GM18520 (cell line): ENCODE measurements around the gene CDK17.
"Not testable (repeated sequence)": the region's sequence is repeated elsewhere in the genome, so short reads cannot be mapped to it uniquely, and the experiment has no call there.

Source experiments
- ATAC-seq: cut with Tn5 transposase; IDR thresholded peaks from one replicate; pipeline ENCODE4 v1.9.1; 2021; ENCODE audit not compliant: unreplicated experiment

Gene CDK17

GRCh38 chr12:96359328-96359727, 40.9 kb downstream of the CDK17 start:
- no peak for ATAC-seq

GRCh38 chr12:96356831-96357230, 43.4 kb downstream of the CDK17 start:
- no peak for ATAC-seq

DNA sequence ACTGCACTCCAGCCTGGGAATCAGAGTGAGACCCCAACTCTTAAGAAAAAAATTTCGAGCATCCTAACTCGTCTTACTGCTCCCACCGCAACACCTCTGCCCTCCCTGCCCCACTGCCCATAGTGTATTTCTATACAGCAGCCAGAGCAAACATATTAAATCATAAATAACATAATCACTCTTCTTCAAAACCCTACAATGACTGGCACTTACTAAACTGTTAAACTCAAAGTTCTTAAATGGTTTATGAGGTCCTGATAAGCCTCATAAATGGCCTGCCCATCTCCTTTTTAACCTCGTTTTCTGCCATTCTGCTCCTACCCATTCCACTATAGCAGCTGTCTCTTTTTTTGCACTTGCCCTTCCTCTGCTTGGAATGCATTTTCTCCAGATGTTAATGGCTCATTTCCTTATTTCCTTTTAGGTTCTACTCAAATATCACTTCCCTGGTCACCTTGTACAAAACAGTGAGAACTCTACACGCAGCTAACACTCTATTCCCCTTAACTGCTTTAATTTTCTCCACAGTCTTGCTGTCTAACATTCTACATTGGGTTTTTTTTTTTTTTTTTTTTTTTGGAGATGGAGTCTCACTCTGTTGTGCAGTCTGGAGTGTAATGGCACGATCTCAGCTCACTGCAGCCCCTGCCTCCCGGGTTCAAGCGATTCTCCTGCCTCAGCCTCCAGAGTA, 45.2 kb downstream of the CDK17 start:
- ATAC-seq = no peak

GRCh38 chr12:96354326-96354725, 45.9 kb downstream of the CDK17 start:
- no peak for ATAC-seq

DNA sequence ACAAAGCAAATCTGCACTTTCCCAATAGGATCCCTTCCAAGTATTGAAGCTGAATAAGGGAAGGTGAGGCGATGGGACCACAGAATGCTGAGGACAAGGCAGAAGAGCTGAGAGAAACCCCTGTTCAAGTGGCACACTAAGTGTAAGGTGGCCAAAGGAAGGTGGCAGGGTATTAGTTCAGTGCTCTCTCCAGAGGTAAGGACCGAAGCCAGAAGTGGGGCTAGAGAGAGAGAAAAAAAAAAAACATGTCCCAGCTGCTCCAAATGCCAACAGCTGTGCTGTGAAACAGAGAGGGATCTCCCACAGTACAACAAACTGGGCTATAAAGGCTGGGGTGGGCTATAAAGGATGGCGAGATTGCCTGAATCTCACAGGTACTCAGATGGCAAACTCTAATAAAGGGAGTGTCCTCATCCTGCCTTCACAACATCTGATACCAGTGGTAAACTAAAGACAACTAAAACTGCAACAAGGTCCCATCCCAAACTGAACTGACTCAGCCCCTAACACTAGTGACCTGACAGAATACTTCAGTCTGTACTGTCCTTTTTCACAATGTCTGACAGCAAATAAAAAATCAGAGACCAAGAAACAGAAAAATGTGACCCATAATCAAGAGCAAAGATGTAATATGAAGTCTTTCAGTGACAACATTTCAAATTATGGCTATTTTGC, 47.9 kb downstream of the CDK17 start:
- ATAC-seq = no peak

GRCh38 chr12:96350982-96351381, 49.3 kb downstream of the CDK17 start:
- peak; percentile 54 for ATAC-seq

DNA sequence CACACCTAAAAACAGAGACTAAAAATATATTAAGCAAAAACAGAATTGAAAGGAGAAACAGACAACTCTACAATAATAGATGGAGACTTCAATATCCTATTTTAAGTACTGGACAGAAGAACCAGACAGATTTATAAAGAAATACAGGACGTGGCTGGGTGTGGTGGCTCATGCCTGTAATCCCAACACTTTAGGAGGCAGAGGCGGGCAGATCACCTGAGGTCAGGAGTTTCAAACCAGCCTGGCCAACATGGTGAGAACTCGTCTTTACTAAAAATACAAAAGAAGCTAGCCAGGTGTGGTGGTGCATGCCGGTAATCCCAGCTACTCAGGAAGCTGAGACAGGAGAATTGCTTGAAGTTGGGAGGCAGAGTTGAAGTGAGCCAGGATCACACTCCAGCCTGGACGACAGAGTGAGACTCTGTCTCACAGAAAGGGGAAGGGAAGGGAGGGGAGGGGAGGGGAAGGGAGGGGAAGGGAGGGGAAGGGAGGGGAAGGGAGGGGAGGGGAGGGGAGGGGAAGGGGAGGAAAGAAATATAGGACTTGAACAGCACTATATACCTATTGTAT, 53.0 kb downstream of the CDK17 start:
- no peak for ATAC-seq

GRCh38 chr12:96346716-96347115, 53.5 kb downstream of the CDK17 start:
- not testable (repeated sequence) for ATAC-seq

DNA sequence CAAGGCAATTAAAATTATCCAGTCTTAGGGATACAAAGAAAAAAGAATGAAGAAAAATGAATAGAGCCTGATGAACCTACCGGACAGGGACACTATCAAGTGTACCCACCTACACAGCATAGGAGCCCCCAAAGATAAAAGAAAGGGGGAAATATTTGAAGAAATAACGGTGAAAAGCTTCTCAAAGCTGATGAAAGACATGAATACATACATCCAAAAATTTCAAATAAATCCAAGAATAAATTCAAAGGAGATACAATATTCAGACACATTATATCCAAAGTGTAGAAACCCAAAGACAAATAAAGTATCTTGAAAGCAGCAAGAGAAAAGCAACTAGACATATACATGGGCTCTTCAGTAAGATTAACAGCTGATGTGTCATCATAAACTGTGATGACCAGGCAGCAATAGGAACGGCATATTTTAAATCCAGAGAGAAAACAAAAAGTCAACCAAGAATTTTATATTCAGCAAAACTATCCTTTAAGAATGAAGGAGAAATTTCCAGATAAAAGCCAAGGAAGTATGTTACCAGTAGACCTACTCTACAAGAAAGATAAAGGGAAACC, 56.0 kb downstream of the CDK17 start:
- ATAC-seq = no peak

DNA sequence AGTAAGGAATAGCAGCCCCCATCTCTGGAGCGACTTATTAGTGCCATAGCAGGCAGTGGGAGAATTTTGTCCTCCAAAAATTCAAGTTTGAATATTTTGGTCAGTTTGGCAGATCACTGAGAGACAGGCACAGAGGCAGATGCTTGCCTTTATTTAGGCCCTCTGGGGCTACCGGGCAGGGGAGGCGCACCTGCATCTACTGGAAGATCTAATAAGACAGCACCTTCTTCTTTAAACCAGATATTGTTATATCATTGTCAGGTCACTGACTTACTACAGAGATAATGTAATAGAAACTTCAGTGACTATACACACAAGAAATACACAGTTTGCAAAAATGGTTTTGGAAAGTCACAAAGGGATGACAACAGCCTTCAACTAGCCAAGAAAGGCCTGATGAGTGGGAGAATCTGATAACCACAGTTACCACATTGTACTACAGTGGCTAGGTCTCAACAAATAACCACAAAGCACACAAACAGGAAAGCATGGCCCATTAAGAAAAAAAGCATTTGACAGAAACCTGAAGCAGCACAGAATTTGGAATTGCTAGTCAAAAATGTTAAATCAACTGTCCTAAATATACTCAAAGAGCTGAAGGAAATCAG, 56.8 kb downstream of the CDK17 start:
- peak; percentile 87 for ATAC-seq

DNA sequence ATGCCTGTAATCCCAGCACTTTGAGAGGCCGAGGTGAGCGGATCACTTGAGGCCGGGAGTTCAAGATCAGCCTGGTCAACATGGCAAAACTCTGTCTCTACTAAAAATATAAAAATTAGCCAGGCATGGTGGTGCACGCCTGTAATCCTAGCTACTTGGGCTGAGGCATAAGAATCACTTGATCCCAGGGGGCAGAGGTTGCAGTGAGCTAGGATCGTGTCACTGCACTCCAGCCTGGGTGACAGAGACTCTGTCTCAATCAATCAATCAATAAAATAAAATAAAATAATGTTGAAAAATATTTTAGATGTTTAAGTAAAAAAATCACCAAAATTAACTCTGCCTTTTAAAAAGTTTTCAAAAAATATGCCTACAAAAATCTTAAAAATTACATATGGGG, 60.6 kb downstream of the CDK17 start:
- not testable (repeated sequence) for ATAC-seq

DNA sequence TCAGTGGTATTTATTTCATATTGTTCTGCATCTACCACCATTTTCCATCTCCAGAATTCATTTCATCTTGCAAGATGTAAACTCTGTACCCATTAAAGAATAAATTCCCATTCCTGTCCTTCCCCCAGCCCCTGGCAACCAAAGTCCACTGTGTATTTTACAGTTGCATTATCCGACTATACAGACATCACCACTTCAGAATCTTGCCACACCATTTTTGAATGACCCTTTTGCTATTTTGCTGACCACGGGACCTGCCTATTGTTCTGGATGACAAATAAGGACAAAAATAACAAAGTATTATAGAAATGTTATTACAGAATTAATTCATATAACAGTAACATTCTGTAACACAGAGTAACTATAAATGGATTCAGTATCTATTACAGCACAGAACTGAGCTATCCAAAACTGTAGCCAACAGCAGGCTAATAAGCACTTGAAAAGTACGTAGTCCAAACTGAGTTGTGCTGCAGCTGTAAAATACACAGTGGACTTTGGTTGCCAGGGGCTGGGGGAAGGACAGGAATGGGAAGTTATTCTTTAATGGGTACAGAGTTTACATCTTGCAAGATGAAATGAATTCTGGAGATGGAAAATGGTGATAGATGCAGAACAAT, 61.3 kb downstream of the CDK17 start:
- ATAC-seq = no peak

- ATAC-seq = no peak
These were observed 62.3 kb downstream of the CDK17 start for GRCh38 chr12:96337953-96338352.

GRCh38 chr12:96336489-96336888, 63.8 kb downstream of the CDK17 start:
- no peak for ATAC-seq

DNA sequence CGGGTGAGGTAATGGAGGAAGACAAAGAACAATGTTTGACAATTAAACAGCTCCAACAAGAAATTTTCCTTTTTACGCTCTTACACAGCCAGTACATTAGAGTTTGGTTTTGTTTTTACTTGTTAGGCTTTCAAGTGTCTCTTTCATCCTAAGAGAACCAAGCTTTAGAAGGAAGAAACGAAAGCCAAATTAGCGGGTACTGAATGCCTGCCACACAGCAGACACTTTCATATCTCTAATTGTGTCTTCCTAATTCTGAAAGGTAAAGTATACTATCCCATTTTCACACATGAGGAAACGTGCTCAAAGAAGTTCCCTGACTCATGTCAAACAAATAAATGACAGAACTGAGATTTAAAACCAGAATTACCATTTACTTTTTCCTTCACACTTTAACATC, 65.0 kb downstream of the CDK17 start:
- peak; percentile 68 for ATAC-seq

DNA sequence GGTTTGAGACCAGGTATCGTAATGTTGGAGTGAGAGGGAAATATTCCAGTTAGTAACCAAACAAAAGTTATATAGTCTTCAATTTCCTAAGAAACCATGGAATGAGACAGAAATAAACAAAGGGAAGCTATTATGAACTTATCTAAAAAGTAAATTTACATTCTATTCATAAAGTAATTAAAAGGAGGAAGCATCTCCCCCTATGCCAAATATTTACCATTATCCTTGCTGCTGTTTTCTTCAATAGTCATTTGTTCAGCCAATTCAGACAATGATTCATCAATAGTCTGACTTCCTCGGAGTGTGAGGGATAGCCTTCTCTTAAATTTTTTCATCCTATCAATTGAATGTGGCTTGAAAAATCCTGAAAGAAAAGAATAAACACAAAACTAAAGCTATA, 65.7 kb downstream of the CDK17 start:
- no peak for ATAC-seq

- ATAC-seq = no peak
These were observed 70.7 kb downstream of the CDK17 start for GRCh38 chr12:96329545-96329944.

DNA sequence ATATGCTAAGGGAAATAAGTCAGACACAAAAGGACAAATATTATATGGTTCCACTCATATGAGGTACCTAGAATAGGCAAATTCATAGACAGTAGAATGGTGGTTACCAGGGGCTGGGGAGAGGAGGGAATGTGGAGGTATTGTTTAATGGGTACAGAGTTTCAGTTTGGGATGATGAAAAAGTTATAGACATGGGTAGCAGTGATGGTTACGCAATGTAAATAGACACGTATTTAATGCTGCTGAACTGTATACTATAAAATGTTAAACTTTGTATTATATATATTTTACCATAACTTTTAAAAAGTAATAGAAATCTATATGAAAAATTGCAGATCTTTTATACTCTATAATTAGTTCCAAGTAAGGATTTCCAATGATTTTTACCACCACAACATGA, 71.2 kb downstream of the CDK17 start:
- ATAC-seq = no peak

- ATAC-seq = no peak
These were observed 72.3 kb downstream of the CDK17 start for GRCh38 chr12:96327889-96328288.

GRCh38 chr12:96327346-96327745, 72.9 kb downstream of the CDK17 start:
- peak; percentile 33 for ATAC-seq

GRCh38 chr12:96326628-96327227, 73.5 kb downstream of the CDK17 start:
- no peak for ATAC-seq
